GM23338 (cell line): Measurements from ENCODE around the gene IFNA5. TPM values are rescaled to one million over a fixed set of nuclear protein-coding genes. Genes with fewer than 3 reads are reported as not detected.

Source experiments
- ATAC-seq: fragments of 200-7000 bp; cut with Tn5 transposase; 3 replicates; pipeline ENCODE4 v1.9.1; 2020
- DNase-seq: peaks from one replicate; pipeline ENCODE4 v3.0.0-alpha.2; 2015; ENCODE audit warnings: low spot score
- H2AFZ ChIP-seq: fragments of 200-600 bp; sonication (generic); 2 replicates; pipeline ENCODE4 v1.8.0; 2016; ENCODE audit warnings: antibody characterized with exemption, mild to moderate bottlenecking, moderate library complexity
- H3F3A ChIP-seq: fragments of 200-600 bp; sonication (generic); replicated peaks from 2 replicates; pipeline ENCODE4 v1.8.0; 2017; ENCODE audit warnings: antibody characterized with exemption, mixed run types, low read depth
- H3K27ac ChIP-seq: fragments of 200-600 bp; sonication (generic); 2 replicates; pipeline ENCODE4 v1.6.1; 2016; ENCODE audit warnings: low read depth
- H3K27me3 ChIP-seq: fragments of 200-600 bp; sonication (generic); 2 replicates; pipeline ENCODE4 v1.8.0; 2016; ENCODE audit warnings: mild to moderate bottlenecking, mixed run types, moderate library complexity; ENCODE audit not compliant: insufficient read depth
- H3K36me3 ChIP-seq: fragments of 200-600 bp; sonication (generic); 2 replicates; pipeline ENCODE4 v1.8.0; 2016; ENCODE audit warnings: mild to moderate bottlenecking; ENCODE audit not compliant: insufficient read depth
- H3K4me1 ChIP-seq: fragments of 200-600 bp; sonication (generic); 2 replicates; pipeline ENCODE4 v1.8.0; 2016; ENCODE audit warnings: mild to moderate bottlenecking, moderate library complexity; ENCODE audit not compliant: insufficient read depth
- H3K4me2 ChIP-seq: fragments of 200-600 bp; sonication (generic); 2 replicates; pipeline ENCODE4 v1.7.1; 2017; ENCODE audit warnings: mixed run types
- H3K4me3 ChIP-seq: fragments of 200-600 bp; sonication (generic); 2 replicates; pipeline ENCODE4 v1.6.1; 2016; ENCODE audit warnings: mixed run types
- H3K79me2 ChIP-seq: fragments of 200-600 bp; sonication (generic); replicated peaks from 2 replicates; pipeline ENCODE4 v1.8.0; 2017; ENCODE audit warnings: mild to moderate bottlenecking; ENCODE audit not compliant: insufficient read depth
- H3K9me2 ChIP-seq: fragments of 200-600 bp; sonication (generic); 2 replicates; pipeline ENCODE4 v1.8.0; 2017; ENCODE audit not compliant: insufficient read depth
- H4K20me1 ChIP-seq: fragments of 200-600 bp; sonication (generic); replicated peaks from 2 replicates; pipeline ENCODE4 v1.8.0; 2017; ENCODE audit warnings: mild to moderate bottlenecking; ENCODE audit not compliant: insufficient read depth
- H3K27ac Mint-ChIP-seq: 2 replicates; pipeline ENCODE4 v1.8.0; 2020; ENCODE audit warnings: inconsistent platforms, mild to moderate bottlenecking, moderate library complexity, mixed read lengths
- H3K27me3 Mint-ChIP-seq: 3 replicates; pipeline ENCODE4 v1.8.0; 2022; ENCODE audit warnings: low read depth, mild to moderate bottlenecking, moderate library complexity, mixed read lengths, inconsistent platforms; ENCODE audit not compliant: insufficient read depth, poor library complexity
- H3K36me3 Mint-ChIP-seq: 3 replicates; pipeline ENCODE4 v1.8.0; 2021; ENCODE audit warnings: low read depth, mild to moderate bottlenecking, inconsistent platforms, moderate library complexity, mixed read lengths
- H3K4me1 Mint-ChIP-seq: 3 replicates; pipeline ENCODE4 v1.8.0; 2020; ENCODE audit warnings: mild to moderate bottlenecking, inconsistent platforms, mixed read lengths
- H3K4me3 Mint-ChIP-seq: 3 replicates; pipeline ENCODE4 v1.8.0; 2021; ENCODE audit warnings: moderate library complexity, mild to moderate bottlenecking, inconsistent platforms, mixed read lengths
- H3K9me3 Mint-ChIP-seq: 3 replicates; pipeline ENCODE4 v1.8.0; 2020; ENCODE audit warnings: moderate library complexity, mild to moderate bottlenecking, inconsistent platforms, mixed read lengths
- CREB1 ChIP-seq: fragments of 250-450 bp; sonication (Bioruptor Pico); IDR thresholded peaks from 2 replicates; pipeline ENCODE4 v1.5.0; 2020; ENCODE audit warnings: low read depth, mild to moderate bottlenecking, moderate library complexity
- EZH2phosphoT487 ChIP-seq: fragments of 200-600 bp; sonication (generic); IDR thresholded peaks from one replicate; pipeline ENCODE4 v1.8.1; 2018; ENCODE audit warnings: antibody characterized with exemption; ENCODE audit not compliant: unreplicated experiment
- STAT1 ChIP-seq: IDR thresholded peaks from one replicate; pipeline ENCODE4 v1.6.1; 2016; ENCODE audit warnings: antibody characterized with exemption; ENCODE audit not compliant: unreplicated experiment
- ZNF331 ChIP-seq: fragments of 250-450 bp; sonication (Bioruptor Pico); IDR thresholded peaks from 2 replicates; pipeline ENCODE4 v1.5.0; 2020; ENCODE audit warnings: low read depth, mild to moderate bottlenecking, moderate library complexity
- polyA plus RNA-seq: library from polyadenylated mRNA; unstranded; fragments of >200 nt; fragmentation: Nextera tagmentation; extraction: Ambion mirVana; gene quantifications from 2 replicates; pipeline ENCODE4 v1.2.1, GENCODE V29; 2016
- total RNA-seq: library from RNA; depleted of rRNA; stranded (reverse); fragments of >200 nt; shearing (Covaris generic); gene quantifications from 2 replicates; pipeline ENCODE4 v1.2.3, GENCODE V29; 2014
- TF ChIP-seq, protein P1 (sequence below): IDR thresholded peaks from 2 replicates; pipeline ENCODE4 v1.6.1; 2016; ENCODE audit warnings: antibody characterized with exemption
- TF ChIP-seq, protein P2 (sequence below), 2 experiments: fragments of 200-600 bp in 1 of 2; sonication (generic) in 1 of 2; conservative IDR thresholded peaks; 2 replicates each; pipeline versions ENCODE4 v1.5.1 to v1.6.1; 2016 to 2017; ENCODE audit warnings: antibody characterized with exemption in 2 of 2, low read depth in 2 of 2, mild to moderate bottlenecking in 2 of 2, moderate library complexity in 1 of 2
- TF ChIP-seq, protein P3 (sequence below): IDR thresholded peaks from one replicate; pipeline ENCODE4 v1.6.1; 2018; ENCODE audit warnings: antibody characterized with exemption; ENCODE audit not compliant: unreplicated experiment
- TF ChIP-seq, protein P4 (sequence below): fragments of 250-450 bp; sonication (Bioruptor Pico); IDR thresholded peaks from 2 replicates; pipeline ENCODE4 v1.5.0; 2020; ENCODE audit warnings: mild to moderate bottlenecking, moderate library complexity

Gene IFNA5
- total and polyA plus RNA-seq, 2 experiments from 2014 or later = not detected

DNA sequence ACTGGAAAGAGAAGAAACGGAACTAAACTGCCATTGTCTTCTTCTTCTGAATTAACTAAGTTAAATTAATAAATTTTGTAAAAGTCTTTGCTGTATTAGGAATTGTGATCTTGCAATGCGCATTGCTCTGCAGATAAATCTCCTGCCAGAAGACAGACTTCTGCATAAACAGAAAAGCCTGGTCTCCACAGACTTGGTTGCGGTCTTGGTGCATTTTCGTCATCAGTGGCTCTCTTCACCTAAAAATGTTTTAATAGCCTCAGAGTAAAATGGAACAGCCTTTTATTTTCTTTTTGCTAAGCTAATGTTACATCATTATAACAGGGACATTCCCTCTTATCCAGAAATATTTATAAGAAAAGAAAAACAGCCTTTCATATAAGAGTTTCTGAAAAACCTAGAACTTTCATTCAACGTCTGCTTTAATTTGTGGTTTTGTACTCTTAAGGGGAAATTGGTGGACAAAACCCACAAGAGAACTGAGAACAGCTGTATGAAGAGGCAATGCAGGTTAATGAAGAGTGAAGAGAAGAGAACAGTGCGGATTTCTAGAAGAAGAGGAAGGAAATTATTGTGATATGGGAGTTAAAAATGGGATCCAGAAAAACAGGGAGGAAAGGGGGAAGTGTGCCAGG is 10.1 kb downstream of the IFNA5 start:
- H3K4me3 ChIP-seq = no peak overlapping the region
- H4K20me1 ChIP-seq = no peaks in the 10 kb centered on the region
- H3K27me3 ChIP-seq = peaks cover 5% of the 10 kb centered on the region; the same call in 1 of the 2 replicates
- H3K4me3 Mint-ChIP-seq = no peak overlapping the region
- H3K36me3 ChIP-seq = no peaks in the 10 kb centered on the region
- H3K4me1 Mint-ChIP-seq = no peaks in the 10 kb centered on the region
- H3K9me3 Mint-ChIP-seq = no peaks in the 10 kb centered on the region
- no peak overlapping the region for H2AFZ ChIP-seq
- DNase-seq (no peak), ATAC-seq (no peak)
- no peak overlapping the region for H3K27ac ChIP-seq
- H3K36me3 Mint-ChIP-seq = no peaks in the 10 kb centered on the region
- H3K27me3 Mint-ChIP-seq = peaks cover 1% of the 10 kb centered on the region
- H3K4me2 ChIP-seq = no peak overlapping the region
- H3K79me2 ChIP-seq = no peaks in the 10 kb centered on the region
- H3K27ac Mint-ChIP-seq = no peak overlapping the region
- no peaks in the 10 kb centered on the region for H3K4me1 ChIP-seq
- TF ChIP-seq CREB1 (CRISPR knock-in tag) (no peak), STAT1 (no peak)
- TF ChIP-seq, protein P1, sequence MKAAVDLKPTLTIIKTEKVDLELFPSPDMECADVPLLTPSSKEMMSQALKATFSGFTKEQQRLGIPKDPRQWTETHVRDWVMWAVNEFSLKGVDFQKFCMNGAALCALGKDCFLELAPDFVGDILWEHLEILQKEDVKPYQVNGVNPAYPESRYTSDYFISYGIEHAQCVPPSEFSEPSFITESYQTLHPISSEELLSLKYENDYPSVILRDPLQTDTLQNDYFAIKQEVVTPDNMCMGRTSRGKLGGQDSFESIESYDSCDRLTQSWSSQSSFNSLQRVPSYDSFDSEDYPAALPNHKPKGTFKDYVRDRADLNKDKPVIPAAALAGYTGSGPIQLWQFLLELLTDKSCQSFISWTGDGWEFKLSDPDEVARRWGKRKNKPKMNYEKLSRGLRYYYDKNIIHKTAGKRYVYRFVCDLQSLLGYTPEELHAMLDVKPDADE = no peak
- TF ChIP-seq, protein P2, sequence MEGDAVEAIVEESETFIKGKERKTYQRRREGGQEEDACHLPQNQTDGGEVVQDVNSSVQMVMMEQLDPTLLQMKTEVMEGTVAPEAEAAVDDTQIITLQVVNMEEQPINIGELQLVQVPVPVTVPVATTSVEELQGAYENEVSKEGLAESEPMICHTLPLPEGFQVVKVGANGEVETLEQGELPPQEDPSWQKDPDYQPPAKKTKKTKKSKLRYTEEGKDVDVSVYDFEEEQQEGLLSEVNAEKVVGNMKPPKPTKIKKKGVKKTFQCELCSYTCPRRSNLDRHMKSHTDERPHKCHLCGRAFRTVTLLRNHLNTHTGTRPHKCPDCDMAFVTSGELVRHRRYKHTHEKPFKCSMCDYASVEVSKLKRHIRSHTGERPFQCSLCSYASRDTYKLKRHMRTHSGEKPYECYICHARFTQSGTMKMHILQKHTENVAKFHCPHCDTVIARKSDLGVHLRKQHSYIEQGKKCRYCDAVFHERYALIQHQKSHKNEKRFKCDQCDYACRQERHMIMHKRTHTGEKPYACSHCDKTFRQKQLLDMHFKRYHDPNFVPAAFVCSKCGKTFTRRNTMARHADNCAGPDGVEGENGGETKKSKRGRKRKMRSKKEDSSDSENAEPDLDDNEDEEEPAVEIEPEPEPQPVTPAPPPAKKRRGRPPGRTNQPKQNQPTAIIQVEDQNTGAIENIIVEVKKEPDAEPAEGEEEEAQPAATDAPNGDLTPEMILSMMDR (conservative IDR thresholded peaks at IDR 0.05; ENCODE audit: low read depth in 2 of 2) = no peak
- no peaks in the 10 kb centered on the region for H3F3A ChIP-seq
- H3K9me2 ChIP-seq = no peaks in the 10 kb centered on the region

DNA sequence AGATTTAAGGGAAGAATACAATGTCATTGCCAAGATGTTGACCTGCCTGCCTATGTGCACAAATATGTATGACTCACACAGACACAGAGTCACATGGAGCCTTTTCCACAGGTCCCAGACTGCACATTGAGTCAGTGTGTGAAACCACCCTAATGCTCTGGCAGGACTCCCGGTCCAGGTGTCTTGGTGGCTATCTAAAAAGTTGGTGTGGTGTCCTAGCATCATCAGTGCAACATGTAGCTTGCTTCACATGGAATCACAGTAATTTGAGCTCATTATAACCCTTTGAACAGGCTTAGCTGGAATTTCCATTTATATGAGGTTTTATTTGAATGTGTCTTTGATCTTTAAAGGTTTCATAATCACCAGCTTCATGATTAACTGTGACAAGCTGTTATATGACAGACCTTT is 10.7 kb downstream of the IFNA5 start:
- H3K36me3 Mint-ChIP-seq = no peaks in the 10 kb centered on the region
- no peaks in the 10 kb centered on the region for H3F3A ChIP-seq
- peaks cover 1% of the 10 kb centered on the region for H3K27me3 Mint-ChIP-seq
- H3K36me3 ChIP-seq = no peaks in the 10 kb centered on the region
- no peaks in the 10 kb centered on the region for H4K20me1 ChIP-seq
- H3K4me1 ChIP-seq = no peaks in the 10 kb centered on the region
- H3K4me2 ChIP-seq = no peak overlapping the region
- H3K9me3 Mint-ChIP-seq = no peaks in the 10 kb centered on the region
- no peak overlapping the region for H3K27ac ChIP-seq
- H3K9me2 ChIP-seq = no peaks in the 10 kb centered on the region
- DNase-seq (no peak), ATAC-seq (no peak)
- H3K4me1 Mint-ChIP-seq = no peaks in the 10 kb centered on the region
- H3K27ac Mint-ChIP-seq = no peak overlapping the region
- H2AFZ ChIP-seq = no peak overlapping the region
- H3K4me3 Mint-ChIP-seq = no peak overlapping the region
- peaks cover 5% of the 10 kb centered on the region; the same call in 1 of the 2 replicates for H3K27me3 ChIP-seq
- H3K79me2 ChIP-seq = no peaks in the 10 kb centered on the region
- H3K4me3 ChIP-seq = no peak overlapping the region
- no peak for TF ChIP-seq STAT1
- TF ChIP-seq EZH2phosphoT487 = no peak
- TF ChIP-seq, protein P3, sequence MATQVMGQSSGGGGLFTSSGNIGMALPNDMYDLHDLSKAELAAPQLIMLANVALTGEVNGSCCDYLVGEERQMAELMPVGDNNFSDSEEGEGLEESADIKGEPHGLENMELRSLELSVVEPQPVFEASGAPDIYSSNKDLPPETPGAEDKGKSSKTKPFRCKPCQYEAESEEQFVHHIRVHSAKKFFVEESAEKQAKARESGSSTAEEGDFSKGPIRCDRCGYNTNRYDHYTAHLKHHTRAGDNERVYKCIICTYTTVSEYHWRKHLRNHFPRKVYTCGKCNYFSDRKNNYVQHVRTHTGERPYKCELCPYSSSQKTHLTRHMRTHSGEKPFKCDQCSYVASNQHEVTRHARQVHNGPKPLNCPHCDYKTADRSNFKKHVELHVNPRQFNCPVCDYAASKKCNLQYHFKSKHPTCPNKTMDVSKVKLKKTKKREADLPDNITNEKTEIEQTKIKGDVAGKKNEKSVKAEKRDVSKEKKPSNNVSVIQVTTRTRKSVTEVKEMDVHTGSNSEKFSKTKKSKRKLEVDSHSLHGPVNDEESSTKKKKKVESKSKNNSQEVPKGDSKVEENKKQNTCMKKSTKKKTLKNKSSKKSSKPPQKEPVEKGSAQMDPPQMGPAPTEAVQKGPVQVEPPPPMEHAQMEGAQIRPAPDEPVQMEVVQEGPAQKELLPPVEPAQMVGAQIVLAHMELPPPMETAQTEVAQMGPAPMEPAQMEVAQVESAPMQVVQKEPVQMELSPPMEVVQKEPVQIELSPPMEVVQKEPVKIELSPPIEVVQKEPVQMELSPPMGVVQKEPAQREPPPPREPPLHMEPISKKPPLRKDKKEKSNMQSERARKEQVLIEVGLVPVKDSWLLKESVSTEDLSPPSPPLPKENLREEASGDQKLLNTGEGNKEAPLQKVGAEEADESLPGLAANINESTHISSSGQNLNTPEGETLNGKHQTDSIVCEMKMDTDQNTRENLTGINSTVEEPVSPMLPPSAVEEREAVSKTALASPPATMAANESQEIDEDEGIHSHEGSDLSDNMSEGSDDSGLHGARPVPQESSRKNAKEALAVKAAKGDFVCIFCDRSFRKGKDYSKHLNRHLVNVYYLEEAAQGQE = no peak
- TF ChIP-seq, protein P4, sequence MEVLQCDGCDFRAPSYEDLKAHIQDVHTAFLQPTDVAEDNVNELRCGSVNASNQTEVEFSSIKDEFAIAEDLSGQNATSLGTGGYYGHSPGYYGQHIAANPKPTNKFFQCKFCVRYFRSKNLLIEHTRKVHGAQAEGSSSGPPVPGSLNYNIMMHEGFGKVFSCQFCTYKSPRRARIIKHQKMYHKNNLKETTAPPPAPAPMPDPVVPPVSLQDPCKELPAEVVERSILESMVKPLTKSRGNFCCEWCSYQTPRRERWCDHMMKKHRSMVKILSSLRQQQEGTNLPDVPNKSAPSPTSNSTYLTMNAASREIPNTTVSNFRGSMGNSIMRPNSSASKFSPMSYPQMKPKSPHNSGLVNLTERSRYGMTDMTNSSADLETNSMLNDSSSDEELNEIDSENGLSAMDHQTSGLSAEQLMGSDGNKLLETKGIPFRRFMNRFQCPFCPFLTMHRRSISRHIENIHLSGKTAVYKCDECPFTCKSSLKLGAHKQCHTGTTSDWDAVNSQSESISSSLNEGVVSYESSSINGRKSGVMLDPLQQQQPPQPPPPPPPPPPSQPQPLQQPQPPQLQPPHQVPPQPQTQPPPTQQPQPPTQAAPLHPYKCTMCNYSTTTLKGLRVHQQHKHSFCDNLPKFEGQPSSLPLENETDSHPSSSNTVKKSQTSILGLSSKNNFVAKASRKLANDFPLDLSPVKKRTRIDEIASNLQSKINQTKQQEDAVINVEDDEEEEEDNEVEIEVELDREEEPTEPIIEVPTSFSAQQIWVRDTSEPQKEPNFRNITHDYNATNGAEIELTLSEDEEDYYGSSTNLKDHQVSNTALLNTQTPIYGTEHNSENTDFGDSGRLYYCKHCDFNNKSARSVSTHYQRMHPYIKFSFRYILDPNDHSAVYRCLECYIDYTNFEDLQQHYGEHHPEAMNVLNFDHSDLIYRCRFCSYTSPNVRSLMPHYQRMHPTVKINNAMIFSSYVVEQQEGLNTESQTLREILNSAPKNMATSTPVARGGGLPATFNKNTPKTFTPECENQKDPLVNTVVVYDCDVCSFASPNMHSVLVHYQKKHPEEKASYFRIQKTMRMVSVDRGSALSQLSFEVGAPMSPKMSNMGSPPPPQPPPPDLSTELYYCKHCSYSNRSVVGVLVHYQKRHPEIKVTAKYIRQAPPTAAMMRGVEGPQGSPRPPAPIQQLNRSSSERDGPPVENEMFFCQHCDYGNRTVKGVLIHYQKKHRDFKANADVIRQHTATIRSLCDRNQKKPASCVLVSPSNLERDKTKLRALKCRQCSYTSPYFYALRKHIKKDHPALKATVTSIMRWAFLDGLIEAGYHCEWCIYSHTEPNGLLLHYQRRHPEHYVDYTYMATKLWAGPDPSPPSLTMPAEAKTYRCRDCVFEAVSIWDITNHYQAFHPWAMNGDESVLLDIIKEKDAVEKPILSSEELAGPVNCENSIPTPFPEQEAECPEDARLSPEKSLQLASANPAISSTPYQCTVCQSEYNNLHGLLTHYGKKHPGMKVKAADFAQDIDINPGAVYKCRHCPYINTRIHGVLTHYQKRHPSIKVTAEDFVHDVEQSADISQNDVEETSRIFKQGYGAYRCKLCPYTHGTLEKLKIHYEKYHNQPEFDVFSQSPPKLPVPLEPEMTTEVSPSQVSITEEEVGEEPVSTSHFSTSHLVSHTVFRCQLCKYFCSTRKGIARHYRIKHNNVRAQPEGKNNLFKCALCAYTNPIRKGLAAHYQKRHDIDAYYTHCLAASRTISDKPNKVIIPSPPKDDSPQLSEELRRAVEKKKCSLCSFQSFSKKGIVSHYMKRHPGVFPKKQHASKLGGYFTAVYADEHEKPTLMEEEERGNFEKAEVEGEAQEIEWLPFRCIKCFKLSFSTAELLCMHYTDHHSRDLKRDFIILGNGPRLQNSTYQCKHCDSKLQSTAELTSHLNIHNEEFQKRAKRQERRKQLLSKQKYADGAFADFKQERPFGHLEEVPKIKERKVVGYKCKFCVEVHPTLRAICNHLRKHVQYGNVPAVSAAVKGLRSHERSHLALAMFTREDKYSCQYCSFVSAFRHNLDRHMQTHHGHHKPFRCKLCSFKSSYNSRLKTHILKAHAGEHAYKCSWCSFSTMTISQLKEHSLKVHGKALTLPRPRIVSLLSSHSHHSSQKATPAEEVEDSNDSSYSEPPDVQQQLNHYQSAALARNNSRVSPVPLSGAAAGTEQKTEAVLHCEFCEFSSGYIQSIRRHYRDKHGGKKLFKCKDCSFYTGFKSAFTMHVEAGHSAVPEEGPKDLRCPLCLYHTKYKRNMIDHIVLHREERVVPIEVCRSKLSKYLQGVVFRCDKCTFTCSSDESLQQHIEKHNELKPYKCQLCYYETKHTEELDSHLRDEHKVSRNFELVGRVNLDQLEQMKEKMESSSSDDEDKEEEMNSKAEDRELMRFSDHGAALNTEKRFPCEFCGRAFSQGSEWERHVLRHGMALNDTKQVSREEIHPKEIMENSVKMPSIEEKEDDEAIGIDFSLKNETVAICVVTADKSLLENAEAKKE (CRISPR knock-in tag) = no peak
- no peak for TF ChIP-seq ZNF331 (CRISPR knock-in tag)
- TF ChIP-seq CREB1 (CRISPR knock-in tag) = no peak
